SK-N-DZ (cell line): ENCODE results near the gene PPBP.
A peak's percentile ranks its signal among the peaks of the same experiment; 100 is the strongest.
"Not testable (repeated sequence)": the region's sequence is repeated elsewhere in the genome, so short reads cannot be mapped to it uniquely, and the experiment has no call there.

Source experiments
- DNase-seq: peaks from one replicate; pipeline ENCODE4 v3.0.0-alpha.2; 2015; ENCODE audit warnings: low spot score

PPBP gene

GRCh38 chr4:73998040-73999011 is 10.3 kb upstream of the PPBP start, which contains the start of gene CXCL5:
Gene CXCL5, minus strand, starts transcription at chr4:73998677. Its CDS starts 96 bp downstream, at chr4:73998581.
- DNase-seq = no peak

GRCh38 chr4:73992050-73992449 is 4.1 kb upstream of the PPBP start:
- DNase-seq = no peak

- no peak for DNase-seq
These were observed 3.7 kb upstream of the PPBP start for GRCh38 chr4:73991742-73992000.

- no peak for DNase-seq
These were observed 3.2 kb upstream of the PPBP start for GRCh38 chr4:73990988-73991741.

- no peak for DNase-seq
These were observed 1.9 kb upstream of the PPBP start for GRCh38 chr4:73989928-73990327.

- DNase-seq = no peak
These were observed 1.0 kb upstream of the PPBP start for GRCh38 chr4:73989031-73989430.

GRCh38 chr4:73985528-73985852 is 2.5 kb downstream of the PPBP start:
- no peak for DNase-seq

- DNase-seq = no peak
These were observed 3.1 kb downstream of the PPBP start for GRCh38 chr4:73984736-73985527.

- not testable (repeated sequence) for DNase-seq
These were observed 6.8 kb downstream of the PPBP start for GRCh38 chr4:73981175-73981574.

- DNase-seq = no peak
These were observed 8.5 kb downstream of the PPBP start for GRCh38 chr4:73979407-73979957.

- no peak for DNase-seq
These were observed 9.1 kb downstream of the PPBP start for GRCh38 chr4:73978886-73979285.

GRCh38 chr4:73976716-73977115 is 11.3 kb downstream of the PPBP start:
- DNase-seq = no peak

GRCh38 chr4:73976217-73976616 is 11.8 kb downstream of the PPBP start:
- no peak for DNase-seq

- DNase-seq = no peak
These were observed 13.6 kb downstream of the PPBP start for GRCh38 chr4:73974352-73974751.

GRCh38 chr4:73970945-73971344 is 17.0 kb downstream of the PPBP start:
- DNase-seq = no peak

- no peak for DNase-seq
These were observed 18.0 kb downstream of the PPBP start for GRCh38 chr4:73970011-73970410.

- no peak for DNase-seq
These were observed 20.1 kb downstream of the PPBP start for GRCh38 chr4:73967866-73968265.

- peak; percentile 7 for DNase-seq
These were observed 23.0 kb downstream of the PPBP start for GRCh38 chr4:73964862-73965611.

GRCh38 chr4:73962724-73963123 is 25.3 kb downstream of the PPBP start:
- DNase-seq = no peak

GRCh38 chr4:73959041-73959440 is 28.9 kb downstream of the PPBP start:
- not testable (repeated sequence) for DNase-seq

- DNase-seq = no peak
These were observed 35.6 kb downstream of the PPBP start for GRCh38 chr4:73952352-73952751.
